ENCODE results near the gene PRIM1. TPM values are rescaled to one million over a fixed set of nuclear protein-coding genes. Genes with fewer than 3 reads are reported as not detected.

Gene PRIM1
- total and polyA plus RNA-seq, 2 of the 13 experiments (the other 11 are each of a cell fraction or from before 2014, with no cell fraction given), result 30.0 to 47.3 TPM

- H3K9ac ChIP-seq (ENCODE audit: insufficient read depth, low read depth, low read length), result no peak overlapping the region
- no peaks in the 10 kb centered on the region for H3K27me3 ChIP-seq (ENCODE audit: control insufficient read depth in 1 of 2, insufficient read depth in 2 of 2, low read length in 2 of 2)
- H4K20me1 ChIP-seq (ENCODE audit: insufficient read depth, low read length), result no peaks in the 10 kb centered on the region
- H3K9me3 ChIP-seq (ENCODE audit: low read length), result no peaks in the 10 kb centered on the region
- DNase-seq (ENCODE audit: low spot score) (no peak), FAIRE-seq (no peak), ATAC-seq (no peak)
- H2AFZ ChIP-seq (ENCODE audit: low read length), result no peak overlapping the region
- H3K4me1 ChIP-seq (ENCODE audit: insufficient read depth, low read length), result no peaks in the 10 kb centered on the region
- no peak for TF ChIP-seq ZNF318 (CRISPR knock-in tag; IDR thresholded peaks at IDR 0.05)
- in situ Hi-C loops (cut with HindIII; ENCODE audit: extremely low pct_ligation_motif_present, low pct_unique_long_range_greater_than_20kb) (no loop called here), intact Hi-C loops (cut with micrococcal nuclease; ENCODE audit: unreplicated experiment) (no loop called here)
- no TSS peak for BruUV-seq (replicated peaks)
- CTCF ChIA-PET (ENCODE audit: low intra/inter-chr PET ratio, low total read pairs), result no interaction called here
- H3K4me3 ChIP-seq (replicated peaks in 1 of 3; ENCODE audit: insufficient read depth in 1 of 3, low read depth in 2 of 3, low read length in 3 of 3), result no peak overlapping the region
- 31% methylated on average over 3 of the region's 3 CpGs for WGBS (ENCODE audit: low lambda C conversion rate)
- H3K36me3 ChIP-seq (replicated peaks in 1 of 2; ENCODE audit: control insufficient read depth in 1 of 2, insufficient read depth in 2 of 2, low read length in 2 of 2), result no peaks in the 10 kb centered on the region
- H3K27ac ChIP-seq (ENCODE audit: extremely low read length, insufficient read depth, low read length), result no peak overlapping the region
- no peaks in the 10 kb centered on the region for H3K79me2 ChIP-seq (ENCODE audit: insufficient read depth, low read length)
- POLR2A ChIA-PET, result interaction anchor here (0.9 to 1.4 kb wide), 3 partner anchors 11 to 19 kb away, joined by 3 to 5 read pairs (median 3); partner anchors contain the start of gene PTGES3
- no peak overlapping the region for H3K4me2 ChIP-seq (ENCODE audit: low read depth, low read length)
Observed at GRCh38 chr12:56699020-56699661, 53.0 kb downstream of the PRIM1 start.
